Natural killer cell (primary cell): ENCODE results near the gene TATDN2. TPM values are rescaled to one million over a fixed set of nuclear protein-coding genes. Genes with fewer than 3 reads are reported as not detected.

Experiments used
- ATAC-seq, 3 donors: fragments of 150-1000 bp in 2 of 3; fragments of 200-7000 bp in 1 of 3; cut with Tn5 transposase; 1 replicate in 1 of 3; 2 replicates in 2 of 3; pipeline ENCODE4 v1.10.0; 2021; ENCODE audit warnings: mild to moderate bottlenecking in 2 of 3, moderate library complexity in 2 of 3
- DNase-seq, 2 donors: peaks; one replicate each; pipeline versions ENCODE4 v3.0.0 to v3.0.0-alpha.2; 2013 to 2021; ENCODE audit warnings: mixed read lengths in 1 of 2
- H3K27ac ChIP-seq: one replicate; pipeline ENCODE4 v1.5.1; 2013; ENCODE audit warnings: mild to moderate bottlenecking, low read length
- H3K27me3 ChIP-seq: one replicate; pipeline ENCODE4 v1.6.1; 2013; ENCODE audit warnings: low read length; ENCODE audit not compliant: control insufficient read depth, insufficient read depth
- H3K36me3 ChIP-seq: one replicate; pipeline ENCODE4 v1.6.1; 2013; ENCODE audit warnings: low read length; ENCODE audit not compliant: control insufficient read depth, insufficient read depth
- H3K4me1 ChIP-seq: one replicate; pipeline ENCODE4 v1.6.1; 2013; ENCODE audit warnings: low read length; ENCODE audit not compliant: control insufficient read depth, insufficient read depth
- H3K4me3 ChIP-seq: one replicate; pipeline ENCODE4 v1.5.1; 2013; ENCODE audit warnings: low read length
- H3K9me3 ChIP-seq: one replicate; pipeline ENCODE4 v1.6.1; 2013; ENCODE audit warnings: low read length; ENCODE audit not compliant: control insufficient read depth, insufficient read depth
- H3K27ac Mint-ChIP-seq, 2 donors: one replicate each; pipeline ENCODE4 v1.8.0; 2022; ENCODE audit warnings: mild to moderate bottlenecking in 2 of 2, mixed read lengths in 2 of 2, moderate library complexity in 1 of 2
- H3K27me3 Mint-ChIP-seq, 2 donors: one replicate each; pipeline ENCODE4 v1.8.0; 2022; ENCODE audit warnings: low read depth in 2 of 2, mixed read lengths in 2 of 2
- H3K36me3 Mint-ChIP-seq: one replicate; pipeline ENCODE4 v1.8.0; 2022; ENCODE audit warnings: mixed read lengths
- H3K4me1 Mint-ChIP-seq, 2 donors: one replicate each; pipeline ENCODE4 v1.8.0; 2022; ENCODE audit warnings: mixed read lengths in 2 of 2
- H3K4me3 Mint-ChIP-seq: one replicate; pipeline ENCODE4 v1.8.0; 2022; ENCODE audit warnings: mild to moderate bottlenecking, moderate library complexity, mixed read lengths
- H3K9me3 Mint-ChIP-seq, 2 donors: one replicate each; pipeline ENCODE4 v1.8.0; 2022; ENCODE audit warnings: mixed read lengths in 2 of 2
- CTCF ChIP-seq: fragments of 200-600 bp; IDR thresholded peaks from one replicate; pipeline ENCODE4 v1.8.0; 2022; ENCODE audit warnings: antibody characterized with exemption
- WGBS: methylation state at CpG from one replicate; pipeline ENCODE4 v1.1.7; 2013; ENCODE audit warnings: missing lambda C conversion rate; ENCODE audit not compliant: insufficient coverage; 5-methylcytosine and 5-hydroxymethylcytosine counted together
- intact Hi-C: fragments of 100-400 bp; cut with micrococcal nuclease; formaldehyde crosslinking; loops from one replicate; pipeline ENCODE4 v1.14.2; 2022
- total RNA-seq, 4 donors: library from RNA; stranded (reverse); fragments of 120-200 nt in 1 of 4; gene quantifications; one replicate each; pipeline versions ENCODE4 v1.2.3 to v1.2.4, GENCODE V29; 2013 to 2022

TATDN2 gene
- total RNA-seq, 3 donors from 2014 or later (not counting 1 experiment from before 2014, with no cell fraction given), result 75.6 to 99.4 (median 88.4) TPM

DNA sequence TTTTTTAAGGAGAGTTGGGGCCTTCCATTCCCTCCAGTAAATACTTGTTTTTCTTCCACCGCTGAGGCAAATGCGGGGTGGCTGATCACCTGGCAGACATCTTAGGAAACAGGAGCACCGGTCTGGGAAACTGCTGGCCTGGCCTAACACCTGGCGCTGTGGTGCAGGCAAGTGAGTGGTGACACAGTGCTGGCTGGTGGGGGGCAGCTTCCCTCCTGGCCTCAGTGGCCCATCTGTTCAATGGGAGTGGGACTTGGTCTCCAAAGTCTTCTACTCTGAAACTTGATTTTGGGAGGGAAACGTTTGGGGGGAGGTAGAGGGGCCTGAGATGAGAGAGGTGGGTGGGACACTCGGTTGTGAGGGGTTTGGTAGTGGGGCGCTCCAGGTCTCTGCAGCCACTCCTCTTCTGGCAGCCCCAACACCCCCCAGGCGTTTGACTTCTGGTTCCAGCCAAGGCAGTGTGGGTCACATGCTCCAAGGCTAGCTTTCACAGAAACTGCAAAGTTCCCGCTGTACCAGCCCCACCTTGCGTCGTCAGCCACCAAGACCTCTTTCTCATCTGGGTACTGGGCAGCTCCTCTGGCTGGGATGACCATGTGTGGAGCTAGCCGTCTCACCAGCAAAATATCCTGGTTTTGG lies 39.8 kb downstream of the TATDN2 start:
- Histone ChIP-seq H3K4me1 (peaks cover 25% of the 10 kb centered on the region), H3K27me3 (no peaks in the 10 kb centered on the region), H3K27ac (no peak overlapping the region), H3K36me3 (peaks cover 39% of the 10 kb centered on the region), H3K9me3 (no peaks in the 10 kb centered on the region), H3K4me3 (no peak overlapping the region)
- WGBS, result 95% methylated on average over 11 of the region's 12 CpGs
- no peaks in the 10 kb centered on the region for H3K27me3 Mint-ChIP-seq
- no peaks in the 10 kb centered on the region for H3K36me3 Mint-ChIP-seq
- no peak overlapping the region for H3K27ac Mint-ChIP-seq
- ATAC-seq (no peak), DNase-seq (no peak)
- intact Hi-C loops, result no loop called here
- no peak overlapping the region for H3K4me3 Mint-ChIP-seq
- no peaks in the 10 kb centered on the region for H3K9me3 Mint-ChIP-seq
- no peak for TF ChIP-seq CTCF
- H3K4me1 Mint-ChIP-seq, result peaks cover 26% of the 10 kb centered on the region in 2 donors

- Mint-ChIP-seq H3K4me1 (peaks cover 26 to 27% of the 10 kb centered on the region in 2 donors), H3K27ac (no peak overlapping the region), H3K4me3 (no peak overlapping the region), H3K9me3 (no peaks in the 10 kb centered on the region), H3K27me3 (no peaks in the 10 kb centered on the region), H3K36me3 (no peaks in the 10 kb centered on the region)
- Histone ChIP-seq H3K4me1 (peaks cover 29% of the 10 kb centered on the region), H3K36me3 (peaks cover 35% of the 10 kb centered on the region), H3K4me3 (no peak overlapping the region), H3K9me3 (no peaks in the 10 kb centered on the region), H3K27ac (no peak overlapping the region), H3K27me3 (no peaks in the 10 kb centered on the region)
- ATAC-seq, result no peak
- no peak for DNase-seq
- WGBS, result 97% methylated on average over 11 of the region's 11 CpGs
- no peak for TF ChIP-seq CTCF
- intact Hi-C loops, result no loop called here
Observed at GRCh38 chr3:10288575-10288960, 40.3 kb downstream of the TATDN2 start.

DNA sequence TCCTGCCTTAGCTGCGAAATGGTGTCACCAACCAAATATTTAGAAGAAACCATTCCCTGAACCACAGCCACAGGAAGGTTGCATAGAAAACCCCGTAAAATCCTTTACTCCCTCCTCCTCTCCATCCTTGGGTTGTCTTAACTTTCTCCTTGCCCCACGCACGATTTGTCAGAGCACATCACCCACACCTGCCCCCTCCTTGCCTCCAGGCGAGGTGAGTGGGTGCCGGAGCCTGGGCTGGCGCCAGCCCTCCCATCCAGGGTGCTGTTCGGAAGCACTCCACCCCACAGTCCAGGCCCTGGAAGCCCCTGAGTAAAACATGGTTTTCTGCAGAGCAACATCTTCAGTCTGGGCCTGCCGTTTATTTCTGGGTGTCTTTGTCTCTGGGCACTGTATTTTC lies 40.8 kb downstream of the TATDN2 start:
- Histone ChIP-seq H3K4me3 (no peak overlapping the region), H3K27ac (no peak overlapping the region), H3K9me3 (no peaks in the 10 kb centered on the region), H3K27me3 (no peaks in the 10 kb centered on the region), H3K36me3 (peaks cover 34% of the 10 kb centered on the region), H3K4me1 (peaks cover 30% of the 10 kb centered on the region)
- H3K36me3 Mint-ChIP-seq, result no peaks in the 10 kb centered on the region
- TF ChIP-seq CTCF, result no peak
- ATAC-seq (no peak), DNase-seq (no peak)
- 97% methylated on average over 9 of the region's 9 CpGs for WGBS
- no peak overlapping the region for H3K4me3 Mint-ChIP-seq
- no peaks in the 10 kb centered on the region for H3K9me3 Mint-ChIP-seq
- peaks cover 26 to 28% of the 10 kb centered on the region in 2 donors for H3K4me1 Mint-ChIP-seq
- intact Hi-C loops, result no loop called here
- H3K27ac Mint-ChIP-seq, result no peak overlapping the region
- no peaks in the 10 kb centered on the region for H3K27me3 Mint-ChIP-seq

GRCh38 chr3:10289787-10290355 lies 41.6 kb downstream of the TATDN2 start:
- H3K9me3 ChIP-seq, result no peaks in the 10 kb centered on the region
- peaks cover 35% of the 10 kb centered on the region for H3K36me3 ChIP-seq
- Mint-ChIP-seq H3K36me3 (no peaks in the 10 kb centered on the region), H3K4me3 (no peak overlapping the region), H3K27ac (no peak overlapping the region), H3K27me3 (no peaks in the 10 kb centered on the region), H3K9me3 (no peaks in the 10 kb centered on the region), H3K4me1 (peaks cover 20 to 25% of the 10 kb centered on the region in 2 donors)
- H3K27me3 ChIP-seq, result no peaks in the 10 kb centered on the region
- H3K27ac ChIP-seq, result no peak overlapping the region
- intact Hi-C loops, result no loop called here
- DNase-seq (no peak), ATAC-seq (no peak)
- H3K4me1 ChIP-seq, result peaks cover 22% of the 10 kb centered on the region
- no peak for TF ChIP-seq CTCF
- WGBS, result 94% methylated on average over 9 of the region's 9 CpGs
- no peak overlapping the region for H3K4me3 ChIP-seq
